Gastrocnemius medialis (tissue), 4 donors: ENCODE results near the gene TMEM123. TPM values are rescaled to one million over a fixed set of nuclear protein-coding genes. Genes with fewer than 3 reads are reported as not detected.
A peak's percentile ranks its signal among the peaks of the same experiment; 100 is the strongest.

Experiments
- ATAC-seq, 2 donors: fragments of 150-250 bp; one replicate each; pipeline ENCODE4 v1.9.1; 2016
- DNase-seq, 2 donors: peaks; one replicate each; pipeline ENCODE4 v3.0.0-alpha.2; 2019
- H3K27ac ChIP-seq, 4 donors: fragments of 200-600 bp; sonication (generic); 1 replicate in 1 of 4; 2 replicates in 3 of 4; pipeline ENCODE4 v1.5.1; 2016 to 2018; ENCODE audit warnings: mild to moderate bottlenecking in 2 of 4, moderate library complexity in 1 of 4
- H3K27me3 ChIP-seq, 3 donors: fragments of 200-600 bp; sonication (generic) in 2 of 3; 1 replicate in 1 of 3; 2 replicates in 2 of 3; pipeline versions ENCODE4 v1.5.1 to v1.6.0; 2016 to 2019; ENCODE audit warnings: mild to moderate bottlenecking in 1 of 3, moderate library complexity in 1 of 3
- H3K36me3 ChIP-seq, 2 donors: fragments of 200-600 bp; sonication (generic) in 1 of 2; one replicate each; pipeline ENCODE4 v1.5.1; 2017 to 2018
- H3K4me1 ChIP-seq, 2 donors: fragments of 200-600 bp; sonication (generic) in 1 of 2; one replicate each; pipeline ENCODE4 v1.5.1; 2016 to 2017; ENCODE audit warnings: mild to moderate bottlenecking in 2 of 2
- H3K4me3 ChIP-seq, 4 donors: fragments of 200-600 bp; sonication (generic) in 3 of 4; 1 replicate in 1 of 4; 2 replicates in 3 of 4; pipeline ENCODE4 v1.5.1; 2016 to 2019; ENCODE audit warnings: mild to moderate bottlenecking in 2 of 4
- H3K9me3 ChIP-seq, 3 donors: fragments of 200-600 bp; sonication (generic) in 2 of 3; 1 replicate in 1 of 3; 2 replicates in 2 of 3; pipeline ENCODE4 v1.5.1; 2016 to 2019
- POLR2A ChIP-seq, 2 donors: fragments of 450-650 bp; IDR thresholded peaks; one replicate each; pipeline ENCODE4 v1.6.1; 2017; ENCODE audit warnings: antibody characterized with exemption in 2 of 2, mild to moderate bottlenecking in 2 of 2, moderate library complexity in 2 of 2
- in situ Hi-C, 4 donors: fragments of 200-750 bp; cut with MboI; loops; one replicate each; pipeline versions ENCODE4 v1.15.0 to v1.8.0; 2017; ENCODE audit warnings: low sequenced_read_pairs in 4 of 4
- intact Hi-C: fragments of 100-400 bp; cut with DNase I; formaldehyde crosslinking; loops from one replicate; pipeline ENCODE4 v1.15.1; 2023; ENCODE audit warnings: low total_unique reads
- total RNA-seq, 4 donors: library from RNA; depleted of rRNA; stranded (reverse); fragments of >200 nt; gene quantifications; one replicate each; pipeline versions ENCODE4 v1.1.0 to v1.2.3, GENCODE V29; 2016
- TF ChIP-seq, protein P1 (sequence below), 5 experiments: fragments of 450-650 bp in 3 of 5; fragments of 200-600 bp in 2 of 5; sonication (generic) in 2 of 5; IDR thresholded peaks in 4 of 5; conservative IDR thresholded peaks in 1 of 5; 1 replicate in 4 of 5; 2 replicates in 1 of 5; pipeline ENCODE4 v1.5.1; 2016 to 2019; ENCODE audit warnings: antibody characterized with exemption in 5 of 5, mild to moderate bottlenecking in 3 of 5, moderate library complexity in 3 of 5

Gene TMEM123
- total RNA-seq, 4 donors from 2014 or later, result 12.5 to 38.0 (median 22.6) TPM

DNA sequence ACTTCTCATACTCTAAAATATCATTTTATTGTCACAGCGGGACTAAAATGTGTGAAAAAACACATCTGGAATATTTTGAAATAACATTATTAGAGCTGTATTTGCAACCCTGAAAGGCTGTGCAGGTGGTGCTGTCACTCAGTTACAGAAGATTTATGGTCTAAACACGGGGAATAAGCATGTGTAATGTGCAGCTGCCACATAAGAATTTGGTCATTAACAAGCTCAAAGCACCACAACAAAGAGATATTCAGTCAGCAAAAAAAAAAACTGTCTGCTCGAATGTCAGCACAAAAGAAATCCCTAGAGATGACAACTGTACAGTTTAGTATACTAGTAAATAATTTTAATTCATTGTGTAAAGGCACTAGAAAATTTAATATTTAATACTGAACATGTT lies 31.3 kb downstream of the TMEM123 start:
- no peaks in the 10 kb centered on the region for H3K27me3 ChIP-seq
- ATAC-seq (peak in 1 of 2 donors; percentile 56), DNase-seq (no peak)
- in situ Hi-C loops, result no loop called here
- H3K27ac ChIP-seq, result no peak overlapping the region
- intact Hi-C loops, result no loop called here
- no peak overlapping the region for H3K4me3 ChIP-seq
- no peaks in the 10 kb centered on the region for H3K36me3 ChIP-seq
- H3K9me3 ChIP-seq, result no peaks in the 10 kb centered on the region
- H3K4me1 ChIP-seq, result peaks cover 8 to 9% of the 10 kb centered on the region in 2 donors
- TF ChIP-seq, protein P1, sequence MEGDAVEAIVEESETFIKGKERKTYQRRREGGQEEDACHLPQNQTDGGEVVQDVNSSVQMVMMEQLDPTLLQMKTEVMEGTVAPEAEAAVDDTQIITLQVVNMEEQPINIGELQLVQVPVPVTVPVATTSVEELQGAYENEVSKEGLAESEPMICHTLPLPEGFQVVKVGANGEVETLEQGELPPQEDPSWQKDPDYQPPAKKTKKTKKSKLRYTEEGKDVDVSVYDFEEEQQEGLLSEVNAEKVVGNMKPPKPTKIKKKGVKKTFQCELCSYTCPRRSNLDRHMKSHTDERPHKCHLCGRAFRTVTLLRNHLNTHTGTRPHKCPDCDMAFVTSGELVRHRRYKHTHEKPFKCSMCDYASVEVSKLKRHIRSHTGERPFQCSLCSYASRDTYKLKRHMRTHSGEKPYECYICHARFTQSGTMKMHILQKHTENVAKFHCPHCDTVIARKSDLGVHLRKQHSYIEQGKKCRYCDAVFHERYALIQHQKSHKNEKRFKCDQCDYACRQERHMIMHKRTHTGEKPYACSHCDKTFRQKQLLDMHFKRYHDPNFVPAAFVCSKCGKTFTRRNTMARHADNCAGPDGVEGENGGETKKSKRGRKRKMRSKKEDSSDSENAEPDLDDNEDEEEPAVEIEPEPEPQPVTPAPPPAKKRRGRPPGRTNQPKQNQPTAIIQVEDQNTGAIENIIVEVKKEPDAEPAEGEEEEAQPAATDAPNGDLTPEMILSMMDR (IDR thresholded peaks at IDR 0.05 in 4 of 5, conservative IDR thresholded peaks at IDR 0.05 in 1 of 5), result no peak
- TF ChIP-seq POLR2A (IDR thresholded peaks at IDR 0.05), result no peak

GRCh38 chr11:102420547-102420946 lies 32.0 kb downstream of the TMEM123 start:
- DNase-seq (no peak), ATAC-seq (no peak)
- in situ Hi-C loops (no loop called here), intact Hi-C loops (no loop called here)
- Histone ChIP-seq H3K27ac (no peak overlapping the region), H3K36me3 (no peaks in the 10 kb centered on the region), H3K9me3 (no peaks in the 10 kb centered on the region), H3K4me3 (no peak overlapping the region), H3K27me3 (no peaks in the 10 kb centered on the region), H3K4me1 (peaks cover 8 to 9% of the 10 kb centered on the region in 2 donors)
- TF ChIP-seq POLR2A (IDR thresholded peaks at IDR 0.05), result no peak
- TF ChIP-seq, protein P1 (IDR thresholded peaks at IDR 0.05 in 4 of 5, conservative IDR thresholded peaks at IDR 0.05 in 1 of 5), result no peak

DNA sequence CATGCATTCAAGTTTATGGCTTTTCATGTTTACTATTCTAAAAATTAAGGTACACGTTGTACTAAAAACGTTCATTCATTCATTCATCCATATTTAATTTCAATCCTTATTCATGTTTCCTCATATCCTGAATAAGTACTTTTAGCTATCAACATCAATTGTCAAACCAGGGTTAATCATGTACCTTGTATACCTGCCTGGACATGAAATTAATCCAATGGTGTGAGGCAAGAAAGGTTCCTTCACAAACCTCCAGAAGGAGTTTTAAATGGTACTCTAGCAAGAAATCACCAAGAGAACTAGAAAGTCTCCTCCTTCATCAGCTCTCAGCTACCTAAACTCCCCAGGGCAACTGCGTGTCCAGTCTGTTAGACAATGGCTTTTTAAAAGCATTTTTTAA lies 33.4 kb downstream of the TMEM123 start:
- no peaks in the 10 kb centered on the region for H3K27me3 ChIP-seq
- no peak for DNase-seq
- no peak overlapping the region for H3K4me3 ChIP-seq
- in situ Hi-C loops (no loop called here), intact Hi-C loops (no loop called here)
- TF ChIP-seq POLR2A (IDR thresholded peaks at IDR 0.05), result no peak
- TF ChIP-seq, protein P1 (IDR thresholded peaks at IDR 0.05 in 4 of 5, conservative IDR thresholded peaks at IDR 0.05 in 1 of 5), result no peak
- H3K4me1 ChIP-seq, result peaks cover 8 to 9% of the 10 kb centered on the region in 2 donors
- ATAC-seq, result no peak
- H3K9me3 ChIP-seq, result no peaks in the 10 kb centered on the region
- no peaks in the 10 kb centered on the region for H3K36me3 ChIP-seq
- H3K27ac ChIP-seq, result no peak overlapping the region

DNA sequence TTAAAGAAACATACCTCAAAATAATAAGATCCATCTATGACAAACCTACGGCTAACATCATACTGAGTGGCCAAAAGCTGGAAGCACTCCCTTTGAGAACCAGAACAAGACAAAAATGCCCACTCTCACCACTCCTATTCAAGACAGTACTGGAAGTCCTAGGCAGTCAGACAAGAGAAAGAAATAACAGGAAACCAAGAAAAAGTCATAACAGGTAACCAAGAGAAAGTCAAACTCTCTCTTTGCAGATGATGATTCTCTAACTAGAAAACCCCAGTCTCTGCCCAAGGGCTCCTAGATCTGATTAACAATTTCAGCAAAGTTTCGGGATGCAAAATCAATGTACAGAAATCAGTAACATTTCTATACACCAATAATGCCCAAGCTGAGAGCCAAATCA lies 35.6 kb downstream of the TMEM123 start:
- intact Hi-C loops (no loop called here), in situ Hi-C loops (no loop called here)
- Histone ChIP-seq H3K36me3 (no peaks in the 10 kb centered on the region), H3K27ac (no peak overlapping the region), H3K9me3 (no peaks in the 10 kb centered on the region), H3K4me1 (peaks cover 8 to 9% of the 10 kb centered on the region in 2 donors), H3K27me3 (no peaks in the 10 kb centered on the region), H3K4me3 (no peak overlapping the region)
- ATAC-seq, result no peak
- TF ChIP-seq, protein P1 (IDR thresholded peaks at IDR 0.05 in 4 of 5, conservative IDR thresholded peaks at IDR 0.05 in 1 of 5), result no peak
- no peak for TF ChIP-seq POLR2A (IDR thresholded peaks at IDR 0.05)
- no peak for DNase-seq

- no peak for TF ChIP-seq POLR2A (IDR thresholded peaks at IDR 0.05)
- TF ChIP-seq, protein P1 (IDR thresholded peaks at IDR 0.05 in 4 of 5, conservative IDR thresholded peaks at IDR 0.05 in 1 of 5), result no peak
- in situ Hi-C loops, result no loop called here
- Histone ChIP-seq H3K36me3 (no peaks in the 10 kb centered on the region), H3K27ac (no peak overlapping the region), H3K4me1 (no peaks in the 10 kb centered on the region), H3K4me3 (no peak overlapping the region), H3K9me3 (no peaks in the 10 kb centered on the region), H3K27me3 (no peaks in the 10 kb centered on the region)
- ATAC-seq (no peak), DNase-seq (no peak)
- intact Hi-C loops, result no loop called here
Measured at GRCh38 chr11:102415304-102415916, 37.2 kb downstream of the TMEM123 start.
